ENCODE measurements around the gene NOL12.

Gene NOL12

DNA sequence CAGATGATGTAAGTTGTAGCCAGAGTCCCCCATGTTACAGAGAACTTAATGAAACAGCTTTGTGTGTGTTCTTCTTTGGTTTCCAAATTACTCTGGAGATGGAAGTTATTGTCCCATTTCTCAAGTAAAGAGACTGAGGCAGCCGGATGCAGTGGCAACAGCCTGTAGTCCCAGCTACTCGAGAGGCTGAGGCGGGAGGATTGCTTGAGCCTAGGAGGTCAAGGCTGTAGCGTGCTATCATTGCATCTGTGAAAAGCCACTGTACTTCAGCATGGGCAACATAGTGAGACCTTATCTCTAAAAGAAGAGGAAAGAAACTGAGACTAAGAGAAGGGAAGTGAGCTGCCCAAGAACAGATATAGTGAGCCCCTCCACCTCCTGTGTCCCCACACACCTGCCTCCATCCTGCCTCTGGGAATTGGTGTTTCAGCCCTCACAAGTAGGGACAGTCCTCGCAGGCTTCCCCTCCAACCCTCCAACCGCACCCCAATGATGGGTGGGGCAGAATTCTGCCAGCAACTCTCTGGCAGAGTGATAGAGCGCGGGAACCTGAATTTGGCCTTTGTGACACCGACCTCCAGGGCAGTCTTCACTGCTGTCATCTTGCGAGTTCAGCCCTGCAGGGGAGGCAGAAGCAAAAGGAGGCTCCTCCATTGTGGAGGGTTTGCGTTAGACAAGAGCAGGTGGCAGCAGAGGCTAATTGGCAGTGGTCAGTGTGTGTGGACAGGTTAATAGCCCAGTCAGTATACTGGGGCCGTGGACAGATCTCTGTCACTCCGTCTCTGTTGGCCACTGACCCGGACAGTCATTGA, 26.0 kb upstream of the NOL12 start:
- no peak for DNase-seq

DNA sequence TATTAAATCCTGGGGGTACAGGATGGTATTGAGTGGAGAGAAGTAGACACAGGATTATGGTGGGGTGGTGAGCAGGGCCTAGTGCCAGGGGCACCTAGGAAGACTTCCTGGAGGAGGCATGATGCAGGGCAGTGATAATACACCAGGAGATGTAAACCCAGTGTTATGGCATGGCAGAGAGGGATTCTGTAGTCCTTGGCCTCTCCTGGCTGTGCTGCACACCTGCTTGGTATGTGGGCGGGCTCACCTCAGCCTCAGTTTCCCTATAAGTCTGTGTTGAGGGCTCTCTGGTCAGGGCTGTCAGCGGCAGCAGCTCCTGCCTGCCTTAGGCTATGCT, 25.5 kb upstream of the NOL12 start:
- no peak for DNase-seq

DNA sequence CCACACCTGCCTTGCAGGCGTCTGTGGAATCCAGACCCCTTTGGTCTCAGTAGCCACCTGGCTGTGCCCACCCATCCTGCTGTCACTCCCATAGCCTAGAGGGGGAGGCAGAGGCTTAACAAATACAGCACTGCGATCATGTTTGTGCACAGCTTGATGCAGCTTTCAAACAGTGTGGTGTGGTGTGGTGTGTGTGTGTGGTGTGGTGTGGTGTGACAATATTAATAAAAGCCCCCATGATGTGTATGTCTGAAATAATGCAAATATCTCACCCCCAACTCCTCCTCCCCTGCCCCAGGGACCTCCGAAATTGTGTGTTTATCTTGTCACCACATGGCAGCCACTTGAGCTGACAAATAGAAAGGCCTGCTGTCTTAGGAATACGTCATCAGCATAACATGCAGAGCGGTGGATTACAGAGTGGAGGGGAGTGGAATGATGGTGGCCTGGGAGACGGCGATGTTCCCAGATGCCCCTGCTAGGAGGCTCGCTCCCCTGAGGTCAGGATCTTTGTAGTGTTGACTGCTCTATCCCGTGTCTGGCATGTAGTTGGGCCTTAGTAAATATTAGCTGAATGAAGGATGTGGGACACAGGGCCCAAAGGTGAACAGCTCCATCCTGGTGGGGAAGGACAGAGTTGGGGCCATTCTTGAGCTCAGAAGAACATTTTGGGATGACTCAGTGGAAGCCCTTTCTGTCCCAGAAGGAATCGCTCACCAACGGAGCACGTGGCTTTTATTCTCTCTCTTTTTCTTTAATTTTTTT, 24.8 kb upstream of the NOL12 start:
- peak; percentile 62 for DNase-seq

DNA sequence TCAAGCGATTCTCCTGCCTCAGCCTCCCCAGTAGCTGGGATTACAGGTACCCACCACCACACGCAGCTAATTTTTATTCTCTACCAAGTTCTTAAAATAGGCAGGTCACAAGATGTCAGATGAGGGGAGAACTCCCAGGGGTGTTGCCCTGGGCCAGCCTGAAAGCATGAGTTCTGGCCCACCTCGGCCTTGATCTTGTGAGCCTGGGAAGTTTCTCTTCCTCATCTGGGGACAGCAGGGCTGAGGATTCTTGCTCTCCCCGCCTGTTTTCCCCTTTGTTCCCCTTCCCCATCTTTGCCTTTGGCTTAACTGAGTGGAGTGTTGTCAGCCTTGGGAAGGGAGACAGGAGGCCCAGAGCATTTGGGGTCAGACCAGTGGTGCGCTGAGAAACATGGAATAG, 24.1 kb upstream of the NOL12 start:
- no peak for DNase-seq

DNA sequence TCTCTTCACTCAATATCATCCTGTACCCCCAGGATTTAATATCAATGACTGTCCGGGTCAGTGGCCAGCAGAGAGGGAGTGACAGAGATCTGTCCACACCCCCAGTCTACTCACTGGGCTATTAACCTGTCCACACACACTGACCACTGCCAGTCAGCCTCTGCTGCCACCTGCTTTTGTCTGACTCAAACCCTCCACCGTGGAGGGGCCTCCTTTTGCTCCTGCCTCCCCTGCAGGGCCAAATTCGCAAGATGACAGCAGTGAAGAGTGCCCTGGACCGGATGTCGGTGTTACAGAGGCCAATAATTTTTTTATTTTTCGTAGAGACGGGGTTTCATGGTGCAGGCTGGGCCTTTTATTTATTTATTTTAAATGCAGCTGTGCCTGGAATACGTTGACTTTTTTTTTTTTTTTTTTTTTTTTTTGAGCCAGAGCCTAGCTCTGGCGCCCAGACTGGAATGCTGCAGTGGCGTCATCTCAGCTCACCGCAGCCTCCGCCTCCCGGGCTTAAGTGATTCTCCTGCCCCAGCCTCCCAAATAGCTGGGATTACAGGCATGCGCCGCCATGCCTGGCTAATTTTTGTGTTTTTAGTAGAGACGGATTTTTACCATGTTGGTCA, 22.5 kb upstream of the NOL12 start:
- no peak for DNase-seq

DNA sequence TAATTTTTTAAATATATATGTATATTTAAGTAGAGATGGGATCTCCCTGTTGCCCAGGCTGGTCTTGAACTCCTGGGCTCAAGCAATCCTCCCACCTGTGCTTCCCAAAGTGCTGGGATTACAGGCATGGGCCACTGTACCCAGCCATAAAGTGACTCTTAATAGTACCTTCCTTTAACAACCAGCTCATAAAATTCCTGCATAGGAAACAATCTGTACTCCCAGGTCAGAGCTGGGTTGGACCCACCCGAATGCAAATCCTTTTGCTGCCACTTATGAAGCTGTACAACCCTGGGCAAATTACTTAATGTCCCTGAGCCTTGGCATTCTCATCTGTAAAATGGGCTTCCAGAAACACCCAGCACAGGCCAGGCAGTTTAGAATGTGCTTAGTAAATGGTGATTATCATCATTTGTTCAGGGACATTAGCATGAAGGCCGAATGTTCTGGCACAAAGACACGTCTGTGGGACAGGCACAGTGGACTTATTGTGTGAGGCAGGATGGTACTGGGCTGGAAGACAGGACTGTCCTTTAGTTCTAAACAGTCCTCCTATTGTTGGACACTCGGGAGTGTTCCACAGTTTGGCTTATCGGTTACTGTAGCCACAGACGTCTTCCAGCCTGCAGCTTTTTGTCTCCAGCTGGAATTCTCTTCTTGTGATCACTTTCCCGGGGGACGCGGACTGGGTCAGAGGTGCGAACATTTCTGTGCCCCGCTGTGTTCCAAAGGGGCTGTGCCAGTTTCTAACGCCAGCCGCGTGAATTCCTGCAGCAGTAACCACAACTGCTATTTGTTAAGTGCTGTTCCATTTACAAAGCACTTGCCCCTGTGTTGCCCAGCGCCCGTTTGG, 21.7 kb upstream of the NOL12 start:
- no peak for DNase-seq

DNA sequence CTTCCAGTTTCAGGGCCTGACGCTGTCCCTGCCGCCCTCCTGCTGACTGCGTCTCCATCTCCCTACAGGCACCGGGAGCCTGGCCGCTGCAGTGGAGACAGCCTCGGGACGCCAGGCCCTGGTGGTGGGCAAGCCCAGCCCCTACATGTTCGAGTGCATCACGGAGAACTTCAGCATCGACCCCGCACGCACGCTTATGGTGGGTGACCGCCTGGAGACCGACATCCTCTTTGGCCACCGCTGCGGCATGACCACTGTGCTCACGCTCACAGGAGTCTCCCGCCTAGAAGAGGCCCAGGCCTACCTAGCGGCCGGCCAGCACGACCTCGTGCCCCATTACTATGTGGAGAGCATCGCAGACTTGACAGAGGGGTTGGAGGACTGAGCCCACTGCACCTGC, 20.7 kb upstream of the NOL12 start:
- DNase-seq, result no peak

DNA sequence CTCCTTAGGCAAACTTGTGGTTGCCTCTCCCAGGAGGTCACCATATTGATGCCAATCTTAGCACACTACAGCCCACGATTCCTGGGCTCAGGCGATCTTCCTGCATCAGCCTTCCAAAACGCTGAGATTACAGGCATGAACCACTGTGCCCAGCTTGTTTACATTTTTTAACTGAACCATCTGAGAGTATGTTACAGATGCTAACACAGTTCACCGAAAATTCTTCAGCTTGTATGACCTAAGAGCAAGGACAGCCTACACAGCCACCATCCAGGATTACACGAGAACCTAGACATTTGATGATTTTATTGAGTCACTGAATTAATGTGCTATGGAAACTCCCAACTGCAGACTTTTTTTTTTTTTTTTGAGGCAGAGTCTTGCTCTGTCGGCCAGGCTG, 16.6 kb upstream of the NOL12 start:
- DNase-seq, result no peak

DNA sequence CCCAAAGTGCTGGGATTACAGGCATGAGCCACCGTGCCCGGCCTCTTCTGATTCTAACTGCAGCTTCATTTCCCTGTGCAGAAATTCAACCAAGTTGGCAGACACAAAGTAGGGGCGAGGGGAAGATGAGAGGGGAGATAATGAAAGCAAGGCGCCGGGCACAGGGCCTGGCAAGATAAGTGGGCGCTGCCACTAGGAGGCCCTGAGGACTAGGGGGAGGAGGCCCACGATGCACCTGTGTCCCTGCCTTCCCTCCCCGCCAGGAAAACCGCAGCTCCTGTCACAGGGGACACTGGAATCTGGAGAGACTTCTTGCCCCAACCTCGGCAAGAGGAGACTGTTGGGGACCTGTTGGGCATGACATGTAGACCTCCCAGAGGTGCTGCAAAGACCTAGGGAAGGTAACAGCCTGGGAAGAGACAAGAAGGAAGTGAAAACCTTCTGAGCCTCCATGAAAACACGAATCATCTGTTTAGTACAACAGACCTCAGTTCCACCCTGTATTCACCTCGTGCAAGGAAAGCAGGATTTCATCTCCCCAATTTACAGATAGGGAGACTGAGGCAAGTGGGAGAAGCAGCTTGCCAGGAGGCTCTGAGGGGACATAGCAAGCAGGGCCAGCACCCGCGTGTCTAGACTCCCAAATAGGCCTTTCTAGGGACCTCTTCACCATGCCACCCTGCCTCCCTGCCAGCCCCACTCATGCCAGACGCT, 13.8 kb upstream of the NOL12 start:
- no peak for DNase-seq

DNA sequence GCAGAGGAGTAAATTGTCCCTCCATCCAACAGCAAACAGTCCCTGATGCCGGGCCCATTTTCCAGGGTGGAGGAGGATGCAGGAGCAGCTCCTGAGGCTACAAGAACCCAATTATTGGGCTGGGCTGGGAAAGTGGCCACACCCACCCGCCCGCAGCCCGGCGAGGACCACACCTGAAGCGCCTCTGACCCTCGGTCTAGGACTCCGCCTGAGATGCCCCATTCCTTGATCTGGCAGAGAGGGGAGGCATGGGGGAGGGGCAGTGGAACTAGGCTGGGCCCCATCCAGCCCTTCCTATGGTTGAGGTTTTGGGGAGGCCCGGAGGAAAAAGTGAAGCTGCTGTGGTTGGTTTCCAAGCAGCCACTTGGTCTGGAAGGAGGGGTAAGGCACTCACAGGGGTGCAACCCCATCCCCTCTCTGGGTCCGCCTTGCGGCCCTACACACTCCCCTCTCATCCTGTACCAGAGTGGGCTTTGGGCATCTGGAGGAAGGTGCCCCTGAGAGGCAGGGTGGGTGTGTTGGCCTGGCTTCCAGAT, 13.2 kb upstream of the NOL12 start:
- no peak for DNase-seq

DNA sequence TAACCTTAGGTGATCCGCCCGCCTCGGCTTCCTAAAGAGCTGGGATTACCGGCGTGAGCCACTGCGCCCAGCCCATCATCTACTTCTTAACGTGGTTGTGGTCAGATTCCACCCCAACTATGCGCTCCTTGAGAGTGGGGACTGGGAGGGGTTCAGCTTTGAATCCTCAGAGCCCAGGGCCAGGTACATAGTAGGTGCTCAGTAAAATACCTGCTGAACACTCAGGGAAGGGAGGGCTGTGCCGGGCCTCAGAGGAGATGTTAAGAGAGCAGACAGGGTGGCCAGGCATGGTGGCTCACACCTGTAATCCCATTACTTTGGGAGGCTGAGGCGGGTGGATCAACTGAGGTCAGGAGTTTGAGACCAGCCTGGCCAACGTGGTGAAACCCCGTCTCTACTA, 11.9 kb upstream of the NOL12 start:
- no peak for DNase-seq

DNA sequence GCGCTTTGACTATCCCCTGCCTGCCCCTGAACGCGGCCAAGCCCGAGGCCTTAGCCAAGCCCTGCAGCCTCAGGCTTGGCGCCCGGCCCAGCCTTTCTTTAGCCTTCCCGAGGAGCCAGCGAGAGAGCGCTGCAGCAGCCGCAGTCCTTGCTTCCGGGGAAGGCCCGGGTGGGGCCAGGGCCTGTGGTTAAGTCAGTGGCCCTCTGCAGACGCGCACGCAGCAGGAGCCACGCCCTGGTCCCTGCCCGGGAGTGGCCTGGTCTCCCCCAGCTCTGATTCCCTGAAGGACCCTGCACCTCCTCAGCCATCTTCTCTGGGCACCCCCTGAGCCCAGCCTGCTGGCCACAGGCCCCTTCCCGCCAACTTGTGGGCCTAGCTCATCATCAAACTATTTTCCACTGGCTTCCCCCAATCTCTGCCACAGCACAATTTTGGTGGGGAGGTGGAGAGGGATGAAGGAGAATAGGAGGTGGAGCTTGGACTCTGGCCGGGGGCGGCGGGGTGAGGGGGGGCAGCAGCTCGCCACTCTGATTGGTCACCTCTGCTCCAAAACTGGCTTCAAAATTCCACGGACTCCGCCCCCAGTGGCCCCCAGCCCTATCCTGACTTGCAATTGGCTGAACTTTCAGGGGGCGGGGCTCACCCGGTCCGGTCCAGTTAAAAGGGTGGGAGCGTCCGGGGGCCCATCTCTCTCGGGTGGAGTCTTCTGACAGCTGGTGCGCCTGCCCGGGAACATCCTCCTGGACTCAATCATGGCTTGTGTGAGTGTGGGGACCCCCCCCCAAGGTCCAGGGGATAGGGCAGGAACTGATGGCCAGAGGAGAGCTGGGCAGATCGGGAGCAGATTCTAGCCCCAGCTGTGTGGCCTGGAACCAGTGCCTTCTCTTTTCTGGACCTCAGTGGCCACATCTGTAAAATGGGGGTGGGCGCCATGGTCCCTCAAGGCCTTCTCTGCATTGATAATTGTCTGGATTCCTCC, 10.9 kb upstream of the NOL12 start, which contains the start of gene LGALS1:
LGALS1 (plus strand) TSS at position 686 of the 979 bp plus-strand sequence; CDS start at position 753, 67 bp downstream.
- DNase-seq, result peak; percentile 66

DNA sequence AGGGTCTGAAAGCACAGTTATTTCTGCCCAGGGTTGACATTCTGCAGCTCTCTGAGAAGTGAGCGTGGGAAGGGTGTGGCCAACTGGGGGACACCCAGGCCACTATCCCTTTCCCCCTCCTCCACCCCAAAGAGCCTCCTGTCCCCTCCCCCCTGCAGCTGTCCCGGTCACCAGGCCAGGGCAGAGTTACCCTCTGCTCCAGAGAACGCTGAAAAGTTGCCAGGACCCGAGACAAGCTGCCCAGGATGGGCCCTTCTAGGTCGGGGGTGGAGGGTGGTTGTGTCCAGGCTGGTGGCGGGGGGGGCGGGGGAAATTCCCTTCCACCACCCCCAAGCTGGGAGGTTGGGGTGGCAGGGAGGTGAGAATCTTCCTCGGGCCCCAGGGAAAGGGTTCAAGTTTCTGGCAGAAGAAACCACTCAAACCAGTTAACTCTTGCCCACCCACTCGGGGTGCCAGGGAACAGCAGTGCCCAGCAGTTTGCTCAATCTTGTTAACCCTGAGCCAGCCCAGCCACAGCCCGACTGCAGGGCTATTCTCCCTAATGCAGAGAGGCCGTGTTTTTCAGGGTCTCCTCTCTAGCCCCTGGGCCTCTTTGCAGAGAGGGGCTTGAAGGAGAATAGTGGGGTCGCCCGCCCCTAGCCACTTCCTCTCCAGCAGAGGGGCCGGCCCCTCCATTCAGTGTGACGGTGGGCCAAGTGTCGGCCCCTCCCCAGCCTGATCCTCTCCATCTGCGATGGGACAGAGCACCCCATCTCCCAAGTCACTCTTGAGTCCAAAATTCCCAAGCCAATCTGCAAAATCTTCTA, 10.0 kb upstream of the NOL12 start:
- no peak for DNase-seq

DNA sequence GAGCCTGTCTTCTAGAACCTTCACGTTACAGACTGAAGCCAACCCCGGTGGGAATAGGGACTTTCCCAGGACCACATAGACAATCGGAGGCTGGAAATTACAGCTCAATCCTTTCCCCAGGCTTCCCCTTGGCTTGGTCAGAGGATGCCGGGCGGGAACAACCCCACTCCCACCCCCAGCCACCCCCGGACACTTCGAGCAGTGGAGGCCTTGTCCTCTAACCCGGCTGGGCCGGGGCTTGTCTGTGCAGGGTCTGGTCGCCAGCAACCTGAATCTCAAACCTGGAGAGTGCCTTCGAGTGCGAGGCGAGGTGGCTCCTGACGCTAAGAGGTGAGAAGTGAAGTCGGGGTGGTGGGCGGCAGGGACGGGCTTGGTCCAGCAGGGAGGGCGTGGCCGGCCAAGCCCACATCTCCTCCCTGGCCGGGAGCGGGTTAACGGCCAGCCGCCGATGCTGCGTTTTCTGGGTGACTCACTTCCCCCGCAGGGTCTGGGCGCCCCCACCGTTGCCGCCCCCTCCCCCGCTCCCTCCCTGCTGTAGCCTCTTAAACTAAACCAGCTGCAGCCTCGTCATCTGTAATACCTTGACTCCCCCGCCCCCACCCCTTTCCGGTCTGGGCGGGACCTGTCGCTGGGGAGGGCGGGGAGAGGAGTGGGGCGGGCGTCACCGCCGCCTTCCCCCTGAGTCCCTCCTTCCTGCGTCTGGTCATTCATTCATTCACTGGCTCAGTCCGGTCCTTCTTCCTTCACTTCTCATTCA, 9.2 kb upstream of the NOL12 start:
- DNase-seq, result peak; percentile 63

DNA sequence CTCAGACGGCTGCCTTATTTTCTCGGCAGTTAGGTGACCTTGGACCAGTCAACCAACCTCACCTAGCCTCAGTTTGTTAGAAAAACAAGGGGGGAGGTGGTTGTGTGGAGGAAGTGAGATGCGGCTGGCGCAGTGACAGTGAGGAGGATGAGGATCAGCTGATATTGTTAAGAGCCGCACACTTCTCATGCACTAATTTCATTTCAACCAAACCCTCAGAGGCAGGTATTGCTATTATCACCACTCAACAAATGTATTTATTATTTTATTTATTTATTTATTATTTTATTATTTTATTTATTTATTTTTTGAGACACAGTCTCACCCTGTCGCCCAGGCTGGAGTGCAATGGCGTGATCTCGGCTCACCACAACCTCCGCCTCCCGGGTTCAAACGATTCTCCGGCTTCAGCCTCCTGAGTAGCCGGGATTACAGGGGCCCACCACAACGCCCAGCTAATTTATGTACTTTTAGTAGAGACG, 8.6 kb upstream of the NOL12 start:
- DNase-seq, result no peak

DNA sequence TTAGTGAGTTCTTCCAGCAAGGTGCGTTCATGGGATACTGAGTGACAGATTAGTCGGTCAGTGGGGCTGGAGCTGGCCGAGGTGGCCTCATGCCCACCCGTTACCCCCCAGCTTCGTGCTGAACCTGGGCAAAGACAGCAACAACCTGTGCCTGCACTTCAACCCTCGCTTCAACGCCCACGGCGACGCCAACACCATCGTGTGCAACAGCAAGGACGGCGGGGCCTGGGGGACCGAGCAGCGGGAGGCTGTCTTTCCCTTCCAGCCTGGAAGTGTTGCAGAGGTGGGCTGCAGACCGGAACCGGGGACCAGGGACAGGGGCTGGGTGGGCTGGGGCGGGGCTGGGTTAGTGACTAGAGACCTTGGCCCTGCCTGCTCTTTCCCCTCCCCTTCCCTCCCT, 7.8 kb upstream of the NOL12 start:
- DNase-seq, result no peak

DNA sequence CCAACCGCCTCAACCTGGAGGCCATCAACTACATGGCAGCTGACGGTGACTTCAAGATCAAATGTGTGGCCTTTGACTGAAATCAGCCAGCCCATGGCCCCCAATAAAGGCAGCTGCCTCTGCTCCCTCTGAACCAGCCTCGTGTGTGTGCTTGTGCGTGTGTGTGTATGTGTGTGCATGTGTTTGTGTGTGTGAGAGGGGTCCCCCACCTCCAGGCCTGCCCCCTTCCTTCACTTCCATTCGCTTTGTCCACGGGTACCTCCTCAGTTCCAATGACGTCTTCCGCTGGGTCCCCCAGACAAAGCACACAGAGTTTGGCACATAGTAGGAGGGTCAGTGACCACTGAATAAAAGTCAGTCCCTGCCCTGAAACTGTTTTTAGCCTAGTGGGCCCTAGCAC, 6.5 kb upstream of the NOL12 start:
- DNase-seq, result no peak

DNA sequence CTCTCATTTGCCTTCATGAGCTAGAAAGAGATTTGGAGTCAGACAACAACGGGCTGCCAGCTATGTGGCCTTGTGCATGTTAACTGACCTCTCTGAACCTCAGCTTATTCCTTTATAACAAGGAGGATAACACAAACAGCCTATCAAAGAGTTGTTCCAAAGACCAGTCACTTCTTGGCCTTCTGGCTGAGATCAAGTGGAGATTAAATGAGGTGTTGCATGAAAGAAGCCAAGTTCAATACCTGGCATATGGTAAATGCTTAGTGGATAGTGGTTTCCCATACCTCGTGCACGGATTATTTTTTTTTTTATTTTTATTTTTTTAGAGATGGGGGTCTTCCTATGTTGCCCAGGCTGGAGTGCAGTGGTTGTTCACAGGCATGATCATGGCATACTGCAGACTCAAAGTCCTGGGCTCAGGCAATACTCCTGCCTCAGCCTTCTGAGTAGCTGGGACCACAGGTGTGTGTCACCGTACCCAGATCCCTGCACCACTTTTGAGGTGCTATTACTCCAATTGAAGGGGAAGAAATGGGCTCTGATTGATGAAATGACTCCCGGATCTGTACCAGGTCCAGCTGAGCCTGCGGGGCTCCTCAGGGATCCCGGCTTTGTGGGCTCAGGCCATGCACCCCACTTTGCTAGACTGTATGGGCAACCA, 5.8 kb upstream of the NOL12 start:
- no peak for DNase-seq

Measured in DMS153 (cell line).